ENCODE measurements around the gene ST6GAL1.

ST6GAL1 gene

GRCh38 chr3:186985661-186986364, 55.5 kb downstream of the ST6GAL1 start:
- no peak for TF ChIP-seq CTCF (IDR thresholded peaks at IDR 0.05)
- H3K4me1 ChIP-seq (ENCODE audit: control insufficient read depth in 1 of 2, insufficient read depth in 1 of 2, low read depth in 1 of 2, low read length in 1 of 2): peaks cover 24 to 27% of the 10 kb centered on the region in 2 experiments
- H3K4me3 ChIP-seq (ENCODE audit: low read depth in 1 of 2, low read length in 1 of 2): peak overlapping the region; percentile 53 to 59
- H3K36me3 ChIP-seq: peaks cover 1% of the 10 kb centered on the region
- H3K9me3 ChIP-seq: no peaks in the 10 kb centered on the region
- H3K27ac ChIP-seq: peak overlapping the region; percentile 81
- H3K27me3 ChIP-seq: no peaks in the 10 kb centered on the region

- Histone ChIP-seq H3K4me1 (ENCODE audit: control insufficient read depth in 1 of 2, insufficient read depth in 1 of 2, low read depth in 1 of 2, low read length in 1 of 2) (peaks cover 27 to 31% of the 10 kb centered on the region in 2 experiments), H3K36me3 (no peaks in the 10 kb centered on the region), H3K27me3 (no peaks in the 10 kb centered on the region), H3K27ac (peak overlapping the region; percentile 81), H3K9me3 (no peaks in the 10 kb centered on the region), H3K4me3 (ENCODE audit: low read depth in 1 of 2, low read length in 1 of 2) (peak overlapping the region; percentile 53 to 59)
- TF ChIP-seq CTCF (IDR thresholded peaks at IDR 0.05): no peak
These were observed 56.1 kb downstream of the ST6GAL1 start for GRCh38 chr3:186986406-186986805.

- TF ChIP-seq CTCF (IDR thresholded peaks at IDR 0.05): no peak
These were observed 56.5 kb downstream of the ST6GAL1 start for GRCh38 chr3:186986816-186987215.

GRCh38 chr3:186988806-186989205, 58.5 kb downstream of the ST6GAL1 start:
- Histone ChIP-seq H3K4me3 (ENCODE audit: low read depth in 1 of 2, low read length in 1 of 2) (no peak overlapping the region), H3K4me1 (ENCODE audit: control insufficient read depth in 1 of 2, insufficient read depth in 1 of 2, low read depth in 1 of 2, low read length in 1 of 2) (peaks cover 44 to 51% of the 10 kb centered on the region in 2 experiments), H3K36me3 (no peaks in the 10 kb centered on the region), H3K27me3 (no peaks in the 10 kb centered on the region), H3K9me3 (no peaks in the 10 kb centered on the region), H3K27ac (peak overlapping the region; percentile 25)
- no peak for TF ChIP-seq CTCF (IDR thresholded peaks at IDR 0.05)

More at GRCh38 chr3:186986816-186987215, 56.5 kb downstream of the ST6GAL1 start:
- no peaks in the 10 kb centered on the region for H3K36me3 ChIP-seq
- H3K27me3 ChIP-seq: no peaks in the 10 kb centered on the region
- no peaks in the 10 kb centered on the region for H3K9me3 ChIP-seq
- peak overlapping the region in 1 of 2 experiments; percentile 59 for H3K4me3 ChIP-seq (ENCODE audit: low read depth in 1 of 2, low read length in 1 of 2)
- peak overlapping the region; percentile 81 for H3K27ac ChIP-seq
- peaks cover 31 to 35% of the 10 kb centered on the region in 2 experiments for H3K4me1 ChIP-seq (ENCODE audit: control insufficient read depth in 1 of 2, insufficient read depth in 1 of 2, low read depth in 1 of 2, low read length in 1 of 2)

- no peaks in the 10 kb centered on the region for H3K27me3 ChIP-seq
- peak overlapping the region; percentile 25 for H3K27ac ChIP-seq
- peaks cover 44 to 54% of the 10 kb centered on the region in 2 experiments for H3K4me1 ChIP-seq (ENCODE audit: control insufficient read depth in 1 of 2, insufficient read depth in 1 of 2, low read depth in 1 of 2, low read length in 1 of 2)
- no peaks in the 10 kb centered on the region for H3K9me3 ChIP-seq
- TF ChIP-seq CTCF (IDR thresholded peaks at IDR 0.05): no peak
- no peaks in the 10 kb centered on the region for H3K36me3 ChIP-seq
- H3K4me3 ChIP-seq (ENCODE audit: low read depth in 1 of 2, low read length in 1 of 2): no peak overlapping the region
These were observed 59.1 kb downstream of the ST6GAL1 start for GRCh38 chr3:186989429-186989828.

Measured in neutrophil (primary cell).